Osteocyte (in vitro differentiated cells): ENCODE measurements around the gene SEMA4A. TPM values are rescaled to one million over a fixed set of nuclear protein-coding genes. Genes with fewer than 3 reads are reported as not detected.
"Not testable (repeated sequence)": the region's sequence is repeated elsewhere in the genome, so short reads cannot be mapped to it uniquely, and the experiment has no call there.

ENCODE experiments used
- DNase-seq: peaks from one replicate; pipeline ENCODE4 v3.0.0; 2021; ENCODE audit warnings: mixed read lengths; ENCODE audit not compliant: unreplicated experiment; ENCODE audit errors: extremely low spot score
- H3K27ac Mint-ChIP-seq: one replicate; pipeline ENCODE4 v1.8.0; 2021; ENCODE audit warnings: mild to moderate bottlenecking, mixed read lengths; ENCODE audit not compliant: unreplicated experiment
- H3K27me3 Mint-ChIP-seq: one replicate; pipeline ENCODE4 v1.8.0; 2021; ENCODE audit warnings: mixed read lengths; ENCODE audit not compliant: unreplicated experiment
- H3K36me3 Mint-ChIP-seq: one replicate; pipeline ENCODE4 v1.8.0; 2021; ENCODE audit warnings: mixed read lengths; ENCODE audit not compliant: unreplicated experiment
- H3K4me1 Mint-ChIP-seq: one replicate; pipeline ENCODE4 v1.8.0; 2021; ENCODE audit warnings: mixed read lengths; ENCODE audit not compliant: unreplicated experiment
- H3K4me3 Mint-ChIP-seq: one replicate; pipeline ENCODE4 v1.8.0; 2021; ENCODE audit warnings: mild to moderate bottlenecking, moderate library complexity, mixed read lengths; ENCODE audit not compliant: unreplicated experiment
- H3K9me3 Mint-ChIP-seq: one replicate; pipeline ENCODE4 v1.8.0; 2021; ENCODE audit warnings: mixed read lengths; ENCODE audit not compliant: unreplicated experiment
- total RNA-seq: library from RNA; stranded (reverse); gene quantifications from 2 replicates; pipeline ENCODE4 v1.2.1, GENCODE V29; 2021
- TF ChIP-seq, protein P1 (sequence below): fragments of 200-600 bp; sonication (generic); IDR thresholded peaks from 2 replicates; pipeline ENCODE4 v1.5.0; 2021; ENCODE audit warnings: antibody characterized with exemption, mild to moderate bottlenecking, moderate library complexity

Gene SEMA4A
- total RNA-seq, 1 donor from 2014 or later, result 1.8 TPM

DNA sequence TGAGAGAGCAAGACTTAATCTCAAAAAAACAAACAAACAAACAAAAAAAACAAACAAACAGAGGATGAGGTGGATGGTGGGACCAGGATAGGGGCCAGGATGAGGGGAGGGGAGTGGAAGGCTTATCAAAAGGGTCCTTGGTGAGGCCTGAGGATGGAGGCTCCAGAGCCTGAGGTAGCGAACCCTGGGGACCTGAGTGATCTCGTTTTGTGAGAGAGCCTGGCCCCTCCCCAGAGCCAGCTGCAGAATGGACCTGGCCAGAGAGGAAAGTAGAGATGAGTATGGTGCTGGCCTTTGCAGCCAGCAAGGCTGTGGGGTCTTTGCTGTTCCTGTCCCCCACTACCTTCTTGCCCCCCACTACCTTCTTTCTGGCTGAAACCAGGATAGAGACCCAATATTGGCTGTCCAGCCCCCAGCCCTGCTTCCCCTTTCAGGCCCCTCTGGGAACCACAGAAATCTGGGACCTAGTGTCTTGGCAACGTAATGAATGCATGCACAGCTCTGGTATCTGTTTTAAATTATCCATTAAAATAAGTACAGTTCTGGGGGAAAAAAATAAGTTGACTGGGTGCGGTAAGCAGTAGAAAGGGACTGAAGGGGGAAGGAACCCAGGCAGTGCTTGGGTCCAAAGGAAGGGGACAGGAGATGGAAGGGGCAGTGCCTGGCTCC, 40.0 kb upstream of the SEMA4A start:
- Mint-ChIP-seq H3K4me1 (peaks cover 56% of the 10 kb centered on the region), H3K36me3 (peaks cover 5% of the 10 kb centered on the region), H3K27me3 (no peaks in the 10 kb centered on the region), H3K4me3 (peak overlapping the region; percentile 92), H3K27ac (peak overlapping the region; percentile 99), H3K9me3 (no peaks in the 10 kb centered on the region)
- no peak for DNase-seq
- TF ChIP-seq, protein P1, sequence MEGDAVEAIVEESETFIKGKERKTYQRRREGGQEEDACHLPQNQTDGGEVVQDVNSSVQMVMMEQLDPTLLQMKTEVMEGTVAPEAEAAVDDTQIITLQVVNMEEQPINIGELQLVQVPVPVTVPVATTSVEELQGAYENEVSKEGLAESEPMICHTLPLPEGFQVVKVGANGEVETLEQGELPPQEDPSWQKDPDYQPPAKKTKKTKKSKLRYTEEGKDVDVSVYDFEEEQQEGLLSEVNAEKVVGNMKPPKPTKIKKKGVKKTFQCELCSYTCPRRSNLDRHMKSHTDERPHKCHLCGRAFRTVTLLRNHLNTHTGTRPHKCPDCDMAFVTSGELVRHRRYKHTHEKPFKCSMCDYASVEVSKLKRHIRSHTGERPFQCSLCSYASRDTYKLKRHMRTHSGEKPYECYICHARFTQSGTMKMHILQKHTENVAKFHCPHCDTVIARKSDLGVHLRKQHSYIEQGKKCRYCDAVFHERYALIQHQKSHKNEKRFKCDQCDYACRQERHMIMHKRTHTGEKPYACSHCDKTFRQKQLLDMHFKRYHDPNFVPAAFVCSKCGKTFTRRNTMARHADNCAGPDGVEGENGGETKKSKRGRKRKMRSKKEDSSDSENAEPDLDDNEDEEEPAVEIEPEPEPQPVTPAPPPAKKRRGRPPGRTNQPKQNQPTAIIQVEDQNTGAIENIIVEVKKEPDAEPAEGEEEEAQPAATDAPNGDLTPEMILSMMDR, result no peak

GRCh38 chr1:156114101-156114918, 39.1 kb upstream of the SEMA4A start, which contains the start of gene LMNA:
TSS of gene LMNA (plus strand) at chr1:156114711. CDS start at chr1:156114919, 208 bp downstream.
- TF ChIP-seq, protein P1, result no peak
- Mint-ChIP-seq H3K9me3 (no peaks in the 10 kb centered on the region), H3K36me3 (peaks cover 7% of the 10 kb centered on the region), H3K4me1 (peaks cover 57% of the 10 kb centered on the region), H3K27ac (peak within 1 kb of the TSS; percentile 99), H3K27me3 (no peaks in the 10 kb centered on the region), H3K4me3 (peak within 1 kb of the TSS; percentile 92)
- peak; percentile 93 for DNase-seq

DNA sequence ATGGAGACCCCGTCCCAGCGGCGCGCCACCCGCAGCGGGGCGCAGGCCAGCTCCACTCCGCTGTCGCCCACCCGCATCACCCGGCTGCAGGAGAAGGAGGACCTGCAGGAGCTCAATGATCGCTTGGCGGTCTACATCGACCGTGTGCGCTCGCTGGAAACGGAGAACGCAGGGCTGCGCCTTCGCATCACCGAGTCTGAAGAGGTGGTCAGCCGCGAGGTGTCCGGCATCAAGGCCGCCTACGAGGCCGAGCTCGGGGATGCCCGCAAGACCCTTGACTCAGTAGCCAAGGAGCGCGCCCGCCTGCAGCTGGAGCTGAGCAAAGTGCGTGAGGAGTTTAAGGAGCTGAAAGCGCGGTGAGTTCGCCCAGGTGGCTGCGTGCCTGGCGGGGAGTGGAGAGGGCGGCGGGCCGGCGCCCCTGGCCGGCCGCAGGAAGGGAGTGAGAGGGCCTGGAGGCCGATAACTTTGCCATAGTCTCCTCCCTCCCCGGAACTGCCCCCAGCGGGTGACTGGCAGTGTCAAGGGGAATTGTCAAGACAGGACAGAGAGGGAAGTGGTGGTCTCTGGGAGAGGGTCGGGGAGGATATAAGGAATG, 38.4 kb upstream of the SEMA4A start:
- peak overlapping the region; percentile 92 for H3K4me3 Mint-ChIP-seq
- no peak for DNase-seq
- peaks cover 7% of the 10 kb centered on the region for H3K36me3 Mint-ChIP-seq
- peak overlapping the region; percentile 99 for H3K27ac Mint-ChIP-seq
- no peaks in the 10 kb centered on the region for H3K9me3 Mint-ChIP-seq
- TF ChIP-seq, protein P1, result no peak
- H3K27me3 Mint-ChIP-seq, result no peaks in the 10 kb centered on the region
- peaks cover 61% of the 10 kb centered on the region for H3K4me1 Mint-ChIP-seq

DNA sequence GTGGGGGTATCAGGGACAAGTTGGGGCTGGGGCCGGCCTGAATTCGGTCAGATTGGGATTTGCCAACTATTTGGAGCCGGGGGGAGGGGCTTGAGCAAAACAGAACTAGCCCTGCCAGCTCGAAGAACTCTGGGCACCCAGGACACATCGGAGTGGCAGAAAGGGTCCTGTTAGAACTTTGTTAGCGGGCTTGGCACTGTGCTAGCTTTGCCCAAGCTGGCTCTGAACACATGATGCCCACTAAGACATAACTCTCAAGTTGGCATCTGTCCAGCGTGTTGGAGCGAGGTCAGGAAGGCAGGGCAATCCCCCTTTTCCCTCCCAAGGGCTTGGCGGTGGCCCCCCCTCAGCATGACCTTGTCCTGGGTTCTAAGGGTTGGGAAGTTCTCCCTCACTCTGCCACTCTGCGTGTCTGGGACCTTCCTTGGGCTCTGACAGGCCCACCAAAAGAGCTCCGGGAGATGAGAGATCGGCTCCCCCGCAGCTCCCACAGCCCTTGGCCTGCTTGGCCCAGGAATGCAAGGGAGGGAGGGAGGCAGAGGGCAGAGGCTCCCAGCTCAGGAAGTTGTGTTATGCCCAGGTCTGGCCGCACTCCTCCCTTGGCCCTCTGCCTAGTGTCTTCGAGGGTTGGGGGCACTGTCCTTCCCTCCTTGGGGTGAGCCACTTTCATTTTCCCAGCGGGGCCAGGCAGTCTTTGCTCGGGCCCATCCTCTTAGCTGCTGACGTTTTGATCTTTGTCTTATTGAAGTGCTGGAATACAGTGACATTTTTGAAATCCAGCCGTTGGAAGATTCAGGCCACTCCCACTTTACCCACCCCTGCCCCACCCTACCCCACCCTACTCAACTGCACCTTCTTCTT, 37.6 kb upstream of the SEMA4A start:
- Mint-ChIP-seq H3K4me1 (peaks cover 67% of the 10 kb centered on the region), H3K27ac (peak overlapping the region; percentile 99), H3K4me3 (peak overlapping the region; percentile 92), H3K27me3 (no peaks in the 10 kb centered on the region), H3K36me3 (peaks cover 10% of the 10 kb centered on the region), H3K9me3 (no peaks in the 10 kb centered on the region)
- no peak for DNase-seq
- TF ChIP-seq, protein P1, result no peak

GRCh38 chr1:156116731-156117130, 36.7 kb upstream of the SEMA4A start:
- H3K9me3 Mint-ChIP-seq, H3K27me3 Mint-ChIP-seq, DNase-seq: not testable (repeated sequence)
- peaks cover 72% of the 10 kb centered on the region for H3K4me1 Mint-ChIP-seq
- peak overlapping the region; percentile 99 for H3K27ac Mint-ChIP-seq
- peak overlapping the region; percentile 92 for H3K4me3 Mint-ChIP-seq
- peaks cover 10% of the 10 kb centered on the region for H3K36me3 Mint-ChIP-seq
